Loucy (cell line): ENCODE results near the gene CYP2D6.
"Not testable (repeated sequence)": the region's sequence is repeated elsewhere in the genome, so short reads cannot be mapped to it uniquely, and the experiment has no call there.

ENCODE experiments used
- H2AFZ ChIP-seq: fragments of 200-600 bp; sonication (generic); 2 replicates; pipeline ENCODE4 v1.6.0; 2016; ENCODE audit warnings: antibody characterized with exemption, mild to moderate bottlenecking, low read length, moderate library complexity
- H3F3A ChIP-seq: fragments of 200-600 bp; 2 replicates; pipeline ENCODE4 v1.6.0; 2016; ENCODE audit warnings: antibody characterized with exemption, low read depth, mild to moderate bottlenecking
- H3K27me3 ChIP-seq: fragments of 200-600 bp; sonication (generic); 2 replicates; pipeline ENCODE4 v1.6.1; 2014; ENCODE audit warnings: low read length, mild to moderate bottlenecking; ENCODE audit not compliant: insufficient read depth, poor library complexity, severe bottlenecking
- H3K36me3 ChIP-seq: fragments of 200-600 bp; sonication (generic); 2 replicates; pipeline ENCODE4 v1.6.1; 2016; ENCODE audit warnings: low read length; ENCODE audit not compliant: insufficient read depth
- H3K4me1 ChIP-seq: fragments of 200-600 bp; sonication (generic); 2 replicates; pipeline ENCODE4 v1.5.1; 2014; ENCODE audit warnings: low read length, mild to moderate bottlenecking; ENCODE audit not compliant: insufficient read depth, poor library complexity, severe bottlenecking
- H3K4me2 ChIP-seq: fragments of 200-600 bp; sonication (generic); 2 replicates; pipeline ENCODE4 v1.6.0; 2014; ENCODE audit warnings: antibody characterized with exemption, low read length, low read depth, mild to moderate bottlenecking; ENCODE audit not compliant: poor library complexity, severe bottlenecking
- H3K4me3 ChIP-seq: fragments of 200-600 bp; sonication (generic); 2 replicates; pipeline ENCODE4 v1.5.1; 2014; ENCODE audit warnings: low read length, mild to moderate bottlenecking, mixed read lengths; ENCODE audit not compliant: poor library complexity, severe bottlenecking
- H3K79me2 ChIP-seq: fragments of 200-600 bp; sonication (generic); 2 replicates; pipeline ENCODE4 v1.6.1; 2014; ENCODE audit warnings: low read length; ENCODE audit not compliant: insufficient read depth
- H3K9ac ChIP-seq: fragments of 200-600 bp; sonication (generic); 2 replicates; pipeline ENCODE4 v1.6.0; 2014; ENCODE audit warnings: mild to moderate bottlenecking, low read depth, low read length, moderate library complexity; ENCODE audit not compliant: poor library complexity, severe bottlenecking
- H3K9me2 ChIP-seq: fragments of 200-600 bp; sonication (generic); replicated peaks from 2 replicates; pipeline ENCODE4 v1.6.1; 2016; ENCODE audit warnings: low read depth, low read length, mixed read lengths
- H3K9me3 ChIP-seq: fragments of 200-600 bp; sonication (generic); 2 replicates; pipeline ENCODE4 v1.6.1; 2014; ENCODE audit warnings: mild to moderate bottlenecking, antibody characterized with exemption, low read length, low read depth; ENCODE audit not compliant: insufficient read depth
- H4K20me1 ChIP-seq: fragments of 200-600 bp; sonication (generic); 2 replicates; pipeline ENCODE4 v1.6.0; 2014; ENCODE audit warnings: antibody characterized with exemption, low read length, mild to moderate bottlenecking; ENCODE audit not compliant: insufficient read depth, poor library complexity, severe bottlenecking
- EZH2phosphoT487 ChIP-seq: fragments of 200-600 bp; IDR thresholded peaks from 2 replicates; pipeline ENCODE4 v1.6.1; 2018; ENCODE audit warnings: antibody characterized with exemption, mild to moderate bottlenecking, moderate library complexity, borderline replicate concordance
- TF ChIP-seq, protein P1 (sequence below): fragments of 200-600 bp; sonication (generic); conservative IDR thresholded peaks from 2 replicates; pipeline ENCODE4 v1.5.1; 2014; ENCODE audit warnings: mild to moderate bottlenecking, antibody characterized with exemption, low read length

Gene CYP2D6

DNA sequence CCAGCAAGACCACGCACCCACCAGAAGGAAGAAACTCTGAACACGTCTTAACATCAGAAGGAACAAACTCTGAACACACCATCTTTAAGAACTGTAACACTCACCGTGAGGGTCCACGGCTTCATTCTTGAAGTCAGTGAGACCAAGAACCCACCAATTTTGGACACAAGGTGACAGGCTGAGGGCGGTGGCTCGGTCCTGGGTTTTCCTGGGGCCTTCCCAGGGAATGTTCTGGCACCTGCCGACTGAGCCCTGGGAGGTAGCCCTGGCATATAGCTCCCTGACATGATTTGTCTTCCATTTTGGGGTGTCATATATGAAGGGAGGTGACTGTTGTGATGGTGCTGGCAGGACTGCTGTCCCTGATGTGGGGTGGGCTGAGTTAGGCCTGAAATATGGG is 8.9 kb upstream of the CYP2D6 start:
- not testable (repeated sequence) for H3K9me2 ChIP-seq, H3K79me2 ChIP-seq, H3K4me1 ChIP-seq, H3K9me3 ChIP-seq, H3K4me3 ChIP-seq, H3K9ac ChIP-seq, H3K4me2 ChIP-seq, H3F3A ChIP-seq, H3K36me3 ChIP-seq, H2AFZ ChIP-seq, H4K20me1 ChIP-seq, H3K27me3 ChIP-seq

DNA sequence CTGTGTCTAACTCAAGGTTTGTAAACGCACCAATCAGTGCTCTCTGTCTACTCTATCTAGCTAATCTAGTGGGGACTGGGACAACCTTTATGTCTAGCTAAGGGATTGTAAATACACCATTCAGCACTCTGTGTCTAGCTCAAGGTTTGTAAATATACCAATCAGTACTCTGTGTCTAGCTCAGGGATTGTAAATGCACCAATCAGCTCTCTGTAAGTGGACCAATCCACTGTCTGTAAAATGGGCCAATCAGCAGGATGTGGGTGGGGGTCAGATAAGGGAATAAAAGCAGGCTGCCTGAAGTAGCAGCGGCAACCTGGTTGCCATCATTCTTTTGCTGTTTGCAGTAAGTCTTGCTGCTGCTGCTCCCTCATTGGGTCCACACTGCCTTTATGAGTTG is 8.4 kb upstream of the CYP2D6 start:
- no peaks in the 10 kb centered on the region for H3F3A ChIP-seq
- H3K9me3 ChIP-seq: no peaks in the 10 kb centered on the region
- H2AFZ ChIP-seq: no peak overlapping the region
- TF ChIP-seq EZH2phosphoT487: no peak
- TF ChIP-seq, protein P1, sequence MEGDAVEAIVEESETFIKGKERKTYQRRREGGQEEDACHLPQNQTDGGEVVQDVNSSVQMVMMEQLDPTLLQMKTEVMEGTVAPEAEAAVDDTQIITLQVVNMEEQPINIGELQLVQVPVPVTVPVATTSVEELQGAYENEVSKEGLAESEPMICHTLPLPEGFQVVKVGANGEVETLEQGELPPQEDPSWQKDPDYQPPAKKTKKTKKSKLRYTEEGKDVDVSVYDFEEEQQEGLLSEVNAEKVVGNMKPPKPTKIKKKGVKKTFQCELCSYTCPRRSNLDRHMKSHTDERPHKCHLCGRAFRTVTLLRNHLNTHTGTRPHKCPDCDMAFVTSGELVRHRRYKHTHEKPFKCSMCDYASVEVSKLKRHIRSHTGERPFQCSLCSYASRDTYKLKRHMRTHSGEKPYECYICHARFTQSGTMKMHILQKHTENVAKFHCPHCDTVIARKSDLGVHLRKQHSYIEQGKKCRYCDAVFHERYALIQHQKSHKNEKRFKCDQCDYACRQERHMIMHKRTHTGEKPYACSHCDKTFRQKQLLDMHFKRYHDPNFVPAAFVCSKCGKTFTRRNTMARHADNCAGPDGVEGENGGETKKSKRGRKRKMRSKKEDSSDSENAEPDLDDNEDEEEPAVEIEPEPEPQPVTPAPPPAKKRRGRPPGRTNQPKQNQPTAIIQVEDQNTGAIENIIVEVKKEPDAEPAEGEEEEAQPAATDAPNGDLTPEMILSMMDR: no peak
- no peak overlapping the region for H3K4me3 ChIP-seq
- no peaks in the 10 kb centered on the region for H3K27me3 ChIP-seq
- no peaks in the 10 kb centered on the region for H3K79me2 ChIP-seq
- no peak overlapping the region for H3K4me2 ChIP-seq
- no peak overlapping the region for H3K9ac ChIP-seq
- no peaks in the 10 kb centered on the region for H3K9me2 ChIP-seq
- H4K20me1 ChIP-seq: no peaks in the 10 kb centered on the region
- no peaks in the 10 kb centered on the region for H3K36me3 ChIP-seq
- no peaks in the 10 kb centered on the region for H3K4me1 ChIP-seq

DNA sequence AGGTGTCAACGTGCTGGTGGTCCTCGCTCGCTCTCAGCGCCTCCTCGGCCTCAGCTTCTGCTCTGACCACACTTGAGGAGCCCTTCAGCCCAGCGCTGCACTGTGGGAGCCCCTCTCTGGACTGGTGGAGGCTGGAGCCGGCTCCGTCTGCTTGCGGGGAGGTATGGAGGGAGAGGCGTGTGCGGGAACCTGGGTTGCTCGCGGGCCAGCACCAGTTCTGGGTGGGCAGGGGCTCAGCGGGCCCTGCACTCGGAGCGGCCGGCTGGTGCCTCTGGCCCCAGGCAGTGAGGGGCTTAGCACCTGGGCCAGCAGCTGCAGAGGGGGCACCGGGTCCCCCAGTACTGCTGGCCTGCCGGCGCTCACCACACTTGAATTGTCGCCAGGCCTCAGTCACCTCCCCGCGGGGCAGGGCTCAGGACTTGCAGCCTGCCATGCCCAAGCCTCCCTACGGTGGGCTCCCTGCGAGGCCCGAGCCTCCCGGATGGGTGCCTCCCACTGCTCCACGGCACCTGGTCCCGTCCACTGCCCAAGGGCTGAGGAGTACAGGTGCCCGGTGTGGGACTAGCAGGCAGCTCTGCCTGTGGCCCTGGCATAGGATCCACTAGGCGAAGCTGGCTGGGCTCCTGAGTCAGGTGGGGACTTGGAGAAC is 7.6 kb upstream of the CYP2D6 start:
- TF ChIP-seq, protein P1: no peak
- TF ChIP-seq EZH2phosphoT487: no peak
- Histone ChIP-seq H3K9ac (no peak overlapping the region), H3K9me2 (no peaks in the 10 kb centered on the region), H3K4me2 (no peak overlapping the region), H3F3A (no peaks in the 10 kb centered on the region), H3K79me2 (no peaks in the 10 kb centered on the region), H3K9me3 (no peaks in the 10 kb centered on the region), H4K20me1 (no peaks in the 10 kb centered on the region), H2AFZ (no peak overlapping the region), H3K36me3 (no peaks in the 10 kb centered on the region), H3K27me3 (no peaks in the 10 kb centered on the region), H3K4me3 (no peak overlapping the region), H3K4me1 (no peaks in the 10 kb centered on the region)

DNA sequence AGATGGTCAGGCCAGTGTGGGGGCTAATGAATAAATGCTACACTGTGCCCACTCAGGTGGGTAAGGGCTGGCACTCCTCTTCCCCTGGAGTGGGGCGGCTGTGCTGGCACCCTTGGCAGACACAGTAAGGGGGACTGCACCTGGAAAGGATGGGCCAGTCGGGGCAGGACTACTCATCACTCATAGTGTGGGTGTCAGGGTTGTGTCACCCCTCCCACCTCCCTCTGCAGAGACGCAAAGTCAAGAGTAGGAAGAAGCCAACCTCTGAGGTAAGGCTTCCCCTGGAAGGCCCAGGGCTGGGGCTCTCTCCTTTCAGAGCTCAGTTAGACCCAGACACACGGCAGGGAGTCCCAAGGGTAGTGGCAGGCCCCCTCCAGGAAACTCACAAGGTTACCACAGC is 5.1 kb upstream of the CYP2D6 start:
- not testable (repeated sequence) for H3K9me2 ChIP-seq, H3K9me3 ChIP-seq, H3K27me3 ChIP-seq, H3K9ac ChIP-seq, H3K4me3 ChIP-seq, H2AFZ ChIP-seq, H3K4me1 ChIP-seq, H4K20me1 ChIP-seq, H3K79me2 ChIP-seq, H3K4me2 ChIP-seq, H3F3A ChIP-seq, H3K36me3 ChIP-seq
